ENCODE measurements around the gene KCNG2.

The KCNG2 gene

GRCh38 chr18:79889569-79889968, 91.8 kb downstream of the KCNG2 start:
- DNase-seq, result no peak

GRCh38 chr18:79890674-79891073, 92.9 kb downstream of the KCNG2 start:
- DNase-seq, result no peak

DNA sequence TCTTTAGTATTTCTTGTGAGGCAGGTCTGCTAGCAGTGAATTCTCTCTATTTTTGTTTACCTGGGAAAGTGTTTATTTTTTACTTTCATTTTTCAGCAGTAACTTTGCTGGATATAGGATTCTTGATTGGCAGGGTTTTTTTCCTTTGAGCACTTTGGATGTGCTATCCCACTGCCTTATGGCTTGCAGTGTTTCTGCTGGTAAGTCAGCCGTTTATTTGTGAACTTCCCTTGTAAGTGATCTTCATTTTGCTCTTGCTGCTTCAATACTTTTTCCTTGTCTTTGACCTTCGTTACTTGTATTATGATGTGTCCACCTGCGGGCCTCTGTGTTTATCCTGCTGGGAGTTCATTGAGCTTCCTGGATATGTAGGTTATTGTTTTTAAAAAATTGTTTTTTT, 99.0 kb downstream of the KCNG2 start:
- DNase-seq, result no peak

DNA sequence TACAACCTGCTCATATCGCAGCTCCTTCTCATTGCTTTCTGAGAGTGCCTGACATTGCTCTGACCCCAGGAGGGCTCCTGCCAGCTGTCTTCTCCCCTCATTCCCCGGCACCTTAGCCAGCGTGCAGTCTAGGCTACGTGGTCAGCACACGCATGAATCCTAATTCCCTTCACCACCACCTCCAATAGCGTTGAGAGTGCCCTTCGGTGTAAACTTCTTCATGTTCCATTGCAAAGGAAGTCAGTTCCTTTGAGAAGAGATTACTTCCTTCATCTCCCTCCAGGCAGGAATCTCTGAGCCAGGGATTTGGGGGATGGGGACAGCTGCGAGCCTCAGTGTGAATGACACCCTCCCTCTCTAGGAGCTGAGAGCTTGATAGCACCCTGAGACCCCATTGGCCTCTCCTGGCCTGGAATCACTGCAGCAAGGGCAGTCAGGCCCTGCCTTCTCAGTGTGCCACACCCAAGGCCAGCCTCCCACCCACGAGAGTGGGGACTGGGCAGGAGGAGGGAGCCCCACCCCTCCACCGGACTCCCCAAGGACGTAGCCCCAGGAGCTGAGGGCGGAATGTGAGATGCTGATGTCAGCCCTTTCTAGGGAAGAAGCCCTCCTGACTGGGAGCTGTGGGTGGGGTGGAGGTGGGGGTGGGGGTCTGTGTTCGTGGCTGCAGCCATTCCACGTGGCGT, 100.3 kb downstream of the KCNG2 start:
- no peak for DNase-seq

- no peak for DNase-seq
Observed at GRCh38 chr18:79898952-79899608, 101.3 kb downstream of the KCNG2 start.

- no peak for DNase-seq
Observed at GRCh38 chr18:79899609-79900445, 102.1 kb downstream of the KCNG2 start.

DNA sequence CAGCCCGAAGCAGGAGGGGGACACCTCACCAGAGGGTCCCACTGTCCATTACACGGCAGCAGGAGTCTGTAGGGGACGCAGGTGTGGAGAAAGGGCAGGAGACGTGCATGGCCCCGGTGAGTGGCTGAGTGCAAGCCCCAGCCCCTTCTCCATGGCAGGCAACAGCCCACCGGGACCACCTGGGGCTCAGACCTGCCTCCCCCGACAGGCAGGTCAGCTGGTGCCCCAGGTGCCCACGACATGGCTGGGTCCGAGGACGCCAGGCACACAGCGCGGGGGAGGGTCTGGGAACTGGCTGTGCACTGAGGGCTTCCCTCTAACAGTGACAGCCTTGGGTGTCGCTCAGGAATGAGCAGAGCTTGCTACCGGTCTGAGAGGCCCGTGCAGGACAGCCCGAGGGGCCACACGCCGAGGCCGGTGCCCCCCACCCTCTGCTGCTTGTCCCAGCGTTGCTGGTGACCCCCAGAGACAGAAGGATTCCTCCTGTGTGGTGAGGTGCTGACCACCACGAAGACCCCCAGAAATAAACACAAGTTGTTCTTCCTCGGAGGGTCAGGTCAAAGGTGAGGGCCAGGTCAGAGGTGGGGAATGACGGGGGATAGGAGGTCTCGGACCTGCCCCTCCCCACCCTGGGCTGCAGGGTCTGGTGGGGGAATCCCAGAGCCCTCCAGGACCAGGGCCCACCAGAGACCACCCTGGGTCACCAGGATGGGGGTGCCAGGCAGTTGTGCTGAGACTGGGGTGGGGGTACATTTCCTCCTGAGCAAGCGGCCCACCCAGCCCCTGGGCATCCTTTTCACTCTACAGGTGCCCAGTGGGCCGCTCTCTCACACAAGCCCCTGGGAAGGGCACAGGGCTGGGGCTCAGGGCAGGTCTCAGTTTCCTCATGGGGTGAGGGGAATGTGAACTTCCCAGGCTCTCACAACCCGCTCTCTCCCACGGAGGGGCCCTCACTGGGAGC, 103.2 kb downstream of the KCNG2 start:
- no peak for DNase-seq

DNA sequence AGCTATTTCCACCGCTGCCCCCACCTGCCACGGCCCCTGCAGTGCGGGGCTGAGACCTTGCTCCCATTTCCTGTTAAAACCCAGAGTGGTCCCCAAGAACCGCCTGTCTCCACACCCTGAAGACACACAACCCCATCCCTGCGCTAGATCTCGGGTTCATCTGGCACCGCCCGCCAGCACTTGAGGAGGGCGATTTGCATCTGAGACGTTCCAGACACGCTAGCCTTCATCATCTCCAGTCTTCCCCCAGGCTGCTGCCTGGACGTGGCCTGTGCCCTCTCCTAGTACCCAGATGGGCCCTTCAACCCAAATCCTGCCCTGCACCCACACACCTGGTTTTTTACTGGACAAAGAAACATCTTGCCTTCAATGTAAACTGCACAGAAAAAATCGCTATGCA, 103.9 kb downstream of the KCNG2 start:
- no peak for DNase-seq

GRCh38 chr18:79902075-79902474, 104.3 kb downstream of the KCNG2 start:
- DNase-seq, result no peak

DNA sequence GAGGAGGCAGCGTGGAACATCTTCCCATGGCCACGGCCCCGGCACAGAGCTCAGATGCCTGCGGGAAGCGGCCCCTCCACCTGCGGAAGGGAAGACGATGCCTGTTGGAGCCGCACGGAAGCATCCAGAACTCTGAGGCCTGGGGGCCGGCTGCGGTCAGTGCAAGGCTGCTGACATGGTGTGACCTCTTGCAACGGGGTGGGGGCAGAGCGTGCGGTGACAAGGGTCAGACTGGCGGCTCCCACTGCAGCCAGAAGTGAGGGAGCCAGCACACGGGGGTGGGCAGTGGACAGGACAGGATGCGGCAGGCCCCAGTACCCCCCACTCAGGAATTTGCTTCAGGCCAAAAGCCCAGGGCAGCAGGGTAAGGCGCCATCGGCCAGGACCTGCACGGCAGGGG, 104.9 kb downstream of the KCNG2 start:
- no peak for DNase-seq

- DNase-seq, result no peak
Observed at GRCh38 chr18:79903071-79903635, 105.4 kb downstream of the KCNG2 start.

DNA sequence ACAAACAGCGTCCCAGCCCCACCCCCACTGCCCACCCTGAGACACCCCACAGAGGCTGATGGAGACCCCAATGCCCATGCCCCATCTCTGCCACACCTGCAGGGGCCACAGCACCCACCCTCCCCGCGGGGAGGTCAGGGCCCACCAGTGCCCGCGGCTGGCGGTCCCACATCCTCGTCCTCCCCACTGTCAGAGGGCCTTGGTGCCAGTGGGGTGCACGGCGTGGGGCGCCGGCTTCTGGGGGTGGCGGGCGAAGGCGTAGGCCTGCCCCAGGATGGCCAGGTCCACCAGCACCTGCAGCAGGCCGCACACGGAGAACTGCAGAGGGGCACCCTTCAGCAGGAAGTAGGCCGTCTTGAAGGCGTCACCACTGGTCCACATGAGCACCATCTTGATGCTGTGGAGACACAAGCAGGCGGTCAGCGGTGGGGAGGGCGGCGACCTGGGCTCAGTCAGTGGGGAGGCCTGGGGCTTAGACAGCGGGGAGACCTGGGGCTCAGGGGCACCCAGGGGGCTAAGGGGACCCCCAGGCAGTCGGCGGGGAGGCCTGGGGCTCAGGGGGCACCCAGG, 106.1 kb downstream of the KCNG2 start:
- no peak for DNase-seq

- DNase-seq, result no peak
Observed at GRCh38 chr18:79904357-79905147, 106.8 kb downstream of the KCNG2 start.

DNA sequence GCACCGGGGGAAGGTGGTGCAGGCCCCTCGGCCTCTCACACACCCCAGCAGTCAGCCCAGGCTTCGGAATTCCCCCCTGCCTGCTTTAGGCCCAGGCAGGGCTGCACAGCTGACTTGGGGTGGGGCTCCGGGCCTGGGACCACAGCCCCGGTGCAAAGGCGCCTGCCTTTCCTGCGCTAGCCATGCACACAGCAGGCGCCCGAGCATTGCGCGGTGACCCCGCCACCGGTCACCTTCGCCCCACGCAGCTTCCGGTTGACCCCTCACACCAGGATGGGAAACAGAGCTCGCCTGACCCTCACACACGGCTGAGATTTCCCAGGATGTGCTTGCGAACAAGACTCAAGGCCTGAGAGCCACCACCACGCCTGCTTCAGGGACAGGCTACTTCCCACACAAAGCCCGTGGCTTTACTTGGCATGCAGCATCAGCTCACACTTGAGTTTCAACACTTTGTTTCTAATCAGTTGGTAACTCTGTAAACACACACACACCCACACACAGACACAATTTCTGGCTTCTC, 107.7 kb downstream of the KCNG2 start:
- DNase-seq, result no peak

GRCh38 chr18:79905993-79906392, 108.3 kb downstream of the KCNG2 start:
- DNase-seq, result no peak

DNA sequence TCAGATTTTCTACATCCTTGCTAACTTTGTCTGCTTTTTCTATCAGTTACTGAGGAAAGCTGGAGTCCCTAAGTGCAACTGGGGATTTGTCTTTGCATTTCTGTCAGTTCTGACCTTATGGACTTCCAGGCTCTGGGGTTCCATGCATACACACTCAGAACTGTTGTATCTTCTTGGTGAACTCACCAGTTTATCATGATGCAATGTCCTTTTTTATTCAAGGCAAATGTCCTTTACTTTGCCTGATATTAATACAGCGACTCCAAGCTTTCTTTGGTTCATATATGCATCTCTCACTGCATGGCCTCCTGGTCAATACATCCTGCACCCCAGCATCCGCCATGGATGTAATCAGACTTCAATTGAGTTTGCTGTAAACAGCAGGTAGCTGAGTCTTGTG, 109.0 kb downstream of the KCNG2 start:
- no peak for DNase-seq

DNA sequence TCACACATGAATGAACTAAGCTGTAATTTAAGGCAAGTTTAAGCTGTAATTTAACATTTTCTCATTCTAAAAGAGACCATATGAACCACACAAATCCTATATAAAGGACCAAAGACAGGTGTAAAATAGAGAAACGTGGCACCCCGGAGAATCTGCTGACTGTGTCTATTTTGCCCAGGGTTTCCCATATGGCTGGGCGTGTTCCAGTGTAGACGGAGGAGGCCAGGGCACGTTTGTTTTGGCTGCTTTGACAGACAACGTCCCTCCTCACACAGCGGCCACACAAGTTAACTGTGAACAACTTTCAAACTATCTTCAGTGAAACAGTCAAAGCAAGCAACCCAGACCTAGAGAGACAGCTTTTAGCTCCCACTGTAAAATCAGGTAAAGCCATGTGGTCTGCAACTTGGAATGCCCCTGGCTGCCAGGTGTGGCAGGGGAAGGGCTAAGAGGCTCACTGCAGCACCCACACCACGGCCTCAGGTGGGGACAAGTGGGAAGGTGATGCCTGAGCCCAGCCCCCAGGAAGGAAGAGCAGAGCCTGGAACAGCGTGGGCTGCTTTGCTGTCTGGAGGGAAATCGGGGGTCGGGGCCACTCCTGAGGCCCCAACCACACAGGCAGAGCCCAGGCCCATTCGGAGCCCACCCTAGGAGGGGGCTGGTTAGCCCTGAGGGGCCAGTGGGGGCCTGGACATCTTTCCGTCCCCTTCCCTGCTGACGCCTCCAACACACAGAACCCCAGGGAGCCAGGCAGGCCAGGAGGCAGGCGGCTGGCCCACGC, 113.0 kb downstream of the KCNG2 start:
- no peak for DNase-seq

DNA sequence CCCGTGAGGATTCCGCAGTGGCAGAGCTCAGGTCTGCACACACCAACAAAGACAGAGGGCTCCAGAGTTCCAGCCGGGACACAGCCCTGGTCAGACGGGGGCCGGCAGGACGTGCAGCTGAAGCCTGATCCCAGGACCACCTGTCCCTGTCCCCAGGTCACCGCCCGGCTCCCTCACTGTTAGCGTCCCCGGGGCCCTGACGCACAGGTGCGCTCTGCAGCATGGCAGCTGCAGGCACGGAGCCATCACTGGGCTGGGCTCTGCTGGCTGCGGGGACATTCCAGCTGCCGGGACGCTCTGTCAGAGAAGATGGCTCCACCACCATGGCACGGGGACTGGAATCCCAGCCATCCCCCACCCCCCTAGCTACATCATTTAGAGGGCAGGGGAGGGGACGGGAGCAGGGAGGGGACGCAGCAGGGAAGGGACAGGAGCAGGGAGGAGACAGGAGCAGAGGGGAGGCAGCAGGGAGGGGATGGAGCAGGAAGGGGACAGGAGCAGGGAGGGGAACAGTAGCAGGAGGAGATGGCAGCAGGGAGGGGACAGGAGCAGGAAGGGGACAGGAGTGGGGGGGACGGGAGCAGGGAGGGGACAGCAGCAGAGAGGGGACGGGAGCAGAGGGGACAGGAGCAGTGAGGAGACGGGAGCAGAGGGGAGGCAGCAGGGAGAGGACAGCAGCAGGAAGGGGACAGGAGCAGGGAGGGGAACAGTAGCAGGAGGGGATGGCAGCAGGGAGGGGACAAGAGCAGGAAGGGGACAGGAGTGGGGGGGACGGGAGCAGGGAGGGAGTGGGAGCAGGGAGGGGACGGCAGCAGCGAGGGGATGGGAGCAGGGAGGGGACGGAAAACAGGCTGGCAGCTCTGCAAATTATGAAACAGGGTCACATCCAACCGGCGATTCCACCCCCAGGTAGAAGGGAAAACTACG, 113.9 kb downstream of the KCNG2 start:
- DNase-seq, result no peak

DNA sequence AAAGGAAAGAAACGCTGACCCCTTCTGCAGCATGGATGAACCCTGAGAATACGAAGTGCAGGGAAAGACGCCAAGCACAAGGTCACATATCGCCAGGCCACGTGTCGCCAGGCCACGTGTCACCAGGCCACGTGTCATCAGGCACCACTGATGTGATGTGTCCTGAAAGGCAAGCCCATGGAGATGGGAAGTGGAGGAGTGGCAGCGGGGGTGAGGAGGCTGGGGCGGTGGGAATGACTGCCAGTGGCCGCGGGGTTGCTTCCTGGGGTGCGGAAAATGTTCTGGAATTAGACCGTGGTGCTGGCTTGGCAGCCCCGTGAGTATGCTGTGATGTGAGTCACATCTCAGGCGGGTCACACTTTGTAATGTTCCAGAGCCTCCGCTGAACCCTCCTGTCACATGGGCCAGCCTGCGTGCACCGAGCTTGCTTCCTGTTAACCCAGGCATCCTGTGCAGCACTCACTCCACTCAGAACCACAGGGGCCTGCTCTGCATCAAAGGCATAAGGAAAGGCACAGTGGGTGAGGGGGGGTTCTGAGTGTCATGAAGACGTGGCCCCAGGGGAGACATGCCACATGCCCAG, 114.8 kb downstream of the KCNG2 start:
- DNase-seq, result no peak

Data from NCI-H446 treated with DMSO at 0.1 percent for 48 hours (cell line).